Neuronal stem cell (in vitro differentiated cells): ENCODE results near the gene CPA4. TPM values are rescaled to one million over a fixed set of nuclear protein-coding genes. Genes with fewer than 3 reads are reported as not detected.
A peak's percentile ranks its signal among the peaks of the same experiment; 100 is the strongest.
"Not testable (repeated sequence)": the region's sequence is repeated elsewhere in the genome, so short reads cannot be mapped to it uniquely, and the experiment has no call there.

ENCODE experiments used
- DNase-seq: peaks from one replicate; pipeline ENCODE4 v3.0.0-alpha.2; 2013; ENCODE audit warnings: low spot score
- H2AFZ ChIP-seq: one replicate; pipeline ENCODE4 v1.6.1; 2013; ENCODE audit warnings: mild to moderate bottlenecking, low read length, inconsistent platforms
- H2AK5ac ChIP-seq: 2 replicates; pipeline ENCODE4 v1.6.1; 2013; ENCODE audit warnings: low read depth, mild to moderate bottlenecking, inconsistent platforms, low read length, moderate library complexity, mixed read lengths
- H2BK120ac ChIP-seq: 2 replicates; pipeline ENCODE4 v1.6.1; 2013; ENCODE audit warnings: low read depth, mild to moderate bottlenecking, inconsistent platforms, low read length, moderate library complexity, mixed read lengths
- H2BK12ac ChIP-seq: one replicate; pipeline ENCODE4 v1.6.1; 2013; ENCODE audit warnings: low read length, inconsistent platforms
- H2BK15ac ChIP-seq: 2 replicates; pipeline ENCODE4 v1.6.1; 2013; ENCODE audit warnings: mild to moderate bottlenecking, low read length, inconsistent platforms, mixed read lengths
- H2BK5ac ChIP-seq: one replicate; pipeline ENCODE4 v1.6.1; 2013; ENCODE audit warnings: inconsistent platforms, mild to moderate bottlenecking, low read length, moderate library complexity
- H3K14ac ChIP-seq: one replicate; pipeline ENCODE4 v1.6.1; 2013; ENCODE audit warnings: low read length, inconsistent platforms
- H3K18ac ChIP-seq: 2 replicates; pipeline ENCODE4 v1.6.1; 2013; ENCODE audit warnings: low read length, inconsistent platforms
- H3K23ac ChIP-seq: 2 replicates; pipeline ENCODE4 v1.6.1; 2013; ENCODE audit warnings: low read depth, mild to moderate bottlenecking, mixed read lengths, low read length, inconsistent platforms; ENCODE audit not compliant: poor library complexity
- H3K27ac ChIP-seq: replicated peaks from 3 replicates; pipeline ENCODE4 v1.5.1; 2013; ENCODE audit warnings: low read length, inconsistent platforms
- H3K27me3 ChIP-seq, 3 experiments: 2 replicates each; pipeline ENCODE4 v1.6.1; 2013; ENCODE audit warnings: low read length in 3 of 3, mild to moderate bottlenecking in 2 of 3, inconsistent platforms in 1 of 3, low read depth in 1 of 3, mixed read lengths in 1 of 3, moderate library complexity in 1 of 3; ENCODE audit not compliant: control insufficient read depth in 3 of 3, insufficient read depth in 3 of 3
- H3K36me3 ChIP-seq, 2 donors: replicated peaks in 1 of 2; 2 replicates each; pipeline ENCODE4 v1.6.1; 2013; ENCODE audit warnings: low read length in 2 of 2; ENCODE audit not compliant: control insufficient read depth in 2 of 2, insufficient read depth in 2 of 2
- H3K4ac ChIP-seq: 2 replicates; pipeline ENCODE4 v1.6.1; 2013; ENCODE audit warnings: inconsistent platforms, mild to moderate bottlenecking, low read length, moderate library complexity
- H3K4me1 ChIP-seq, 2 donors: 1 replicate in 1 of 2; 2 replicates in 1 of 2; pipeline ENCODE4 v1.6.1; 2013; ENCODE audit warnings: low read length in 2 of 2, low read depth in 1 of 2; ENCODE audit not compliant: control insufficient read depth in 2 of 2, insufficient read depth in 1 of 2
- H3K4me2 ChIP-seq: one replicate; pipeline ENCODE4 v1.6.1; 2013; ENCODE audit warnings: mild to moderate bottlenecking, low read length, inconsistent platforms; ENCODE audit not compliant: insufficient read depth, poor library complexity, severe bottlenecking
- H3K4me3 ChIP-seq, 2 donors: 2 replicates each; pipeline ENCODE4 v1.5.1; 2013; ENCODE audit warnings: low read length in 2 of 2, mild to moderate bottlenecking in 2 of 2, inconsistent platforms in 1 of 2, moderate library complexity in 1 of 2
- H3K79me1 ChIP-seq: one replicate; pipeline ENCODE4 v1.6.1; 2013; ENCODE audit warnings: low read depth, mild to moderate bottlenecking, inconsistent platforms, low read length, moderate library complexity
- H3K9ac ChIP-seq: one replicate; pipeline ENCODE4 v1.6.1; 2013; ENCODE audit warnings: mild to moderate bottlenecking, low read depth, low read length, inconsistent platforms; ENCODE audit not compliant: poor library complexity
- H3K9me3 ChIP-seq, 2 donors: replicated peaks in 1 of 2; 2 replicates each; pipeline versions ENCODE3 to v1.6.1; 2013; ENCODE audit warnings: low read length in 2 of 2, mild to moderate bottlenecking in 2 of 2, inconsistent platforms in 1 of 2, low read depth in 1 of 2, mixed read lengths in 1 of 2, moderate library complexity in 1 of 2; ENCODE audit not compliant: control insufficient read depth in 2 of 2, insufficient read depth in 1 of 2
- H4K8ac ChIP-seq: one replicate; pipeline ENCODE4 v1.6.1; 2013; ENCODE audit warnings: low read depth, mild to moderate bottlenecking, inconsistent platforms, low read length, moderate library complexity
- H4K91ac ChIP-seq: one replicate; pipeline ENCODE4 v1.6.1; 2013; ENCODE audit warnings: low read length, low read depth, mild to moderate bottlenecking, inconsistent platforms; ENCODE audit not compliant: poor library complexity
- WGBS, 2 donors: extraction: QIAGEN DNeasy Blood & Tissue Kit; methylation state at CpG; one replicate each; pipeline ENCODE4 v1.1.7; 2013; ENCODE audit warnings: missing lambda C conversion rate in 2 of 2, mixed read lengths in 1 of 2; ENCODE audit not compliant: insufficient read length in 2 of 2, insufficient replicate concordance in 1 of 2; ENCODE audit errors: extremely low coverage in 2 of 2; 5-methylcytosine and 5-hydroxymethylcytosine counted together
- polyA plus RNA-seq, 2 experiments: library from polyadenylated mRNA; stranded (reverse); fragments of 200-250 nt; gene quantifications; one replicate each; pipeline ENCODE4 v1.2.3, GENCODE V29; 2013

Gene CPA4
- polyA plus RNA-seq (2013, experiment 1 of 2), result 0.04 TPM
- 0.11 TPM for polyA plus RNA-seq (2013, experiment 2 of 2)

- no peak within 1 kb of the TSS for H3K14ac ChIP-seq
- no peak within 1 kb of the TSS for H3K4me2 ChIP-seq
- DNase-seq, result no peak
- peaks cover 7% of the 10 kb centered on the region in 2 donors for H3K4me1 ChIP-seq
- H3K18ac ChIP-seq, result no peak within 1 kb of the TSS
- no peak within 1 kb of the TSS for H3K4me3 ChIP-seq
- no CpG with 5 or more reads among the region's 1 CpG for WGBS, 2 donors
- H3K36me3 ChIP-seq, result no peaks in the 10 kb centered on the region
- no peak within 1 kb of the TSS for H2AK5ac ChIP-seq
- H3K23ac ChIP-seq, result no peak within 1 kb of the TSS
- no peak within 1 kb of the TSS for H4K8ac ChIP-seq
- no peaks in the 10 kb centered on the region for H3K9me3 ChIP-seq
- no peaks in the 10 kb centered on the region for H3K79me1 ChIP-seq
- no peak within 1 kb of the TSS for H3K9ac ChIP-seq
- no peak within 1 kb of the TSS for H2BK120ac ChIP-seq
- no peak within 1 kb of the TSS for H3K4ac ChIP-seq
- no peaks in the 10 kb centered on the region for H3K27me3 ChIP-seq
- H2BK12ac ChIP-seq, result no peak within 1 kb of the TSS
- no peak within 1 kb of the TSS for H3K27ac ChIP-seq
- no peak within 1 kb of the TSS for H2BK5ac ChIP-seq
- H2AFZ ChIP-seq, result peak within 1 kb of the TSS; percentile 49
- no peak within 1 kb of the TSS for H2BK15ac ChIP-seq
- H4K91ac ChIP-seq, result no peak within 1 kb of the TSS
Measured at GRCh38 chr7:130292682-130293257, at the start of gene CPA4. CPA4 (plus strand) TSS chr7:130293161; CDS start chr7:130293181, 20 bp downstream.

- H3K27me3 ChIP-seq, H3K23ac ChIP-seq, H3K36me3 ChIP-seq, H2BK12ac ChIP-seq, H3K9me3 ChIP-seq, H3K79me1 ChIP-seq, DNase-seq, H2BK5ac ChIP-seq, H2AK5ac ChIP-seq, H3K18ac ChIP-seq, H3K4me2 ChIP-seq, H3K4ac ChIP-seq, H2BK120ac ChIP-seq, H3K27ac ChIP-seq, H3K4me1 ChIP-seq, H4K8ac ChIP-seq, H3K9ac ChIP-seq, H2BK15ac ChIP-seq, H2AFZ ChIP-seq, H4K91ac ChIP-seq, H3K4me3 ChIP-seq, H3K14ac ChIP-seq: not testable (repeated sequence)
- WGBS, 2 donors, result no CpG with 5 or more reads among the region's 1 CpG
Measured at GRCh38 chr7:130243486-130243885, 49.5 kb upstream of the CPA4 start.

- H3K27ac ChIP-seq, H3K4me1 ChIP-seq, H3K9me3 ChIP-seq, H3K14ac ChIP-seq, H3K4me3 ChIP-seq, H2BK15ac ChIP-seq, H3K18ac ChIP-seq, H3K27me3 ChIP-seq, DNase-seq, H2BK120ac ChIP-seq, H3K4me2 ChIP-seq, H4K91ac ChIP-seq, H3K4ac ChIP-seq, H2AK5ac ChIP-seq, H3K36me3 ChIP-seq, H3K79me1 ChIP-seq, H3K9ac ChIP-seq, H2BK12ac ChIP-seq, H3K23ac ChIP-seq, H2BK5ac ChIP-seq, H2AFZ ChIP-seq, H4K8ac ChIP-seq: not testable (repeated sequence)
- WGBS, 2 donors, result no CpG with 5 or more reads among the region's 1 CpG
Measured at GRCh38 chr7:130246491-130246890, 46.5 kb upstream of the CPA4 start.

GRCh38 chr7:130248842-130249241 lies 44.1 kb upstream of the CPA4 start:
- H4K91ac ChIP-seq, H4K8ac ChIP-seq: not testable (repeated sequence)
- WGBS, 2 donors, result no CpG with 5 or more reads among the region's 5 CpGs

More at GRCh38 chr7:130248842-130249241, 44.1 kb upstream of the CPA4 start:
- not testable (repeated sequence) for H3K14ac ChIP-seq, H2BK5ac ChIP-seq, H2BK12ac ChIP-seq, H3K9ac ChIP-seq, H3K79me1 ChIP-seq, H2BK15ac ChIP-seq, H2AFZ ChIP-seq, H3K4me2 ChIP-seq, DNase-seq, H3K23ac ChIP-seq, H3K27me3 ChIP-seq, H3K27ac ChIP-seq, H2AK5ac ChIP-seq, H3K9me3 ChIP-seq, H3K18ac ChIP-seq, H3K4me3 ChIP-seq, H2BK120ac ChIP-seq, H3K4me1 ChIP-seq, H3K36me3 ChIP-seq, H3K4ac ChIP-seq
